Left cardiac atrium (tissue), 4 donors: ENCODE results near the gene MCUR1. TPM values are rescaled to one million over a fixed set of nuclear protein-coding genes. Genes with fewer than 3 reads are reported as not detected.

Source experiments
- ATAC-seq, 2 donors: fragments of 200-7000 bp; cut with Tn5 transposase; one replicate each; pipeline ENCODE4 v1.9.1; 2020; ENCODE audit warnings: mild to moderate bottlenecking in 2 of 2, moderate library complexity in 2 of 2
- DNase-seq: peaks from one replicate; pipeline ENCODE4 v3.0.0-alpha.2; 2020
- intact Hi-C, 2 donors: fragments of 100-400 bp; cut with DNase I; formaldehyde crosslinking; loops; one replicate each; pipeline versions ENCODE4 v1.14.1 to v1.15.1; 2022 to 2023
- total RNA-seq, 2 donors: library from RNA; stranded (reverse); fragmentation: NEBNext Ultra II Directional; extraction: Animal tissue kit (Norgen Biotek cat#: 25700); gene quantifications; one replicate each; pipeline ENCODE4 v1.2.1, GENCODE V29; 2021
- donor health status: DM: no; HTN: yes; CAD: no.
- donor health status: DM: no; HTN: yes; CAD: no; lungs with severe emphysema.
- donor health status: DM: yes; HTN: yes; CAD: no.
- donor health status: Dilated cardiomyopathy.

Gene MCUR1
- total RNA-seq, 2 donors from 2014 or later, result 21.1 to 25.9 TPM

DNA sequence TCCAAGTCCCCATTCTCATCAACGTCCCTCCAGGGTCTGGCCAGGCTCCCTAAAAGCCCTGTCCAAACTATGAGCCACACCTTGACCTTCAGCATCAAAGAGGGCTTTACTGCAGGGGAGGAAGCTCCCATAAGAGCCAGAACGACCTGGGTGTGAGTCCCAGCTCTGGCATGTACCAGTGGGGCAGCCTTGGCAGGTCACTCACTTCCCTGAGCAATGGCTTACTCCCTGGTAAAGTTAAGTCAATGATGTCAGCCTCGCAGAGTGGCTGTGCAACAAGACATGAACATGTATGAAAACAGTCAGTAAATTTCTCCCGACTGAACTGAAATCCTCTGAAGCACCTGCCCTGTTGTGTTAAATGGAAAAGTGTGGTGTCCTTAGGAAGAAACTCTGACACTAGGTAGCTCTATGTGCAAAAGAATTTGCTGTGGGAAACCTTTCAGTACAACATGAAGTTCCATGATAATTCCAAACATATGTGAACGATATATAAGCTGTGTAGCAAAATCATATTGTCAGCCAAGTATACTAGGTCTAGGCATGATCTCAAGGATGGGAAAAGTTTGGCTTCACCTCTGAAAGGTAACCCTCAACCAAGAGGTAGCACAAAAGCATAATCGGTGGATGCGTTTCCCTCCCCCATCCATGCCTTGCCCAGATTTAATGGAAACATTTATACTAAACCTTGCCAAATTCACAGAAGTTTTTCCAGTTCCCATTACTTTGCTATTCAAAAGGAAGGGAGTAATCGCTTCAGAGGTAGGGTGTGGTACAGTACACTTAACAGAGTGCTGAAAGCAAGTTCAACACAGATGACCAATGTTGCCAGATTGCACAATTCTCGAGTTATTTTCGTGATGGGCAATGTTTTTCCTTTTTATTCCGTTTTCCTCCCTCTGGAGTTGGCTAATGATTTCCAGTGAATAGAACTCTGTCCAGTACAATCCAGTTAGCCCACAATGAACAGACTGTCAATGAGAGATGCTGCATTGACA is 53.8 kb downstream of the MCUR1 start:
- DNase-seq, result no peak
- ATAC-seq, result peak; percentile 82 to 95
- intact Hi-C loops, result loop anchor here in 1 of 2 donors (10.0 kb wide), 1 partner anchor 136 kb away; no protein-coding TSS in a partner anchor

DNA sequence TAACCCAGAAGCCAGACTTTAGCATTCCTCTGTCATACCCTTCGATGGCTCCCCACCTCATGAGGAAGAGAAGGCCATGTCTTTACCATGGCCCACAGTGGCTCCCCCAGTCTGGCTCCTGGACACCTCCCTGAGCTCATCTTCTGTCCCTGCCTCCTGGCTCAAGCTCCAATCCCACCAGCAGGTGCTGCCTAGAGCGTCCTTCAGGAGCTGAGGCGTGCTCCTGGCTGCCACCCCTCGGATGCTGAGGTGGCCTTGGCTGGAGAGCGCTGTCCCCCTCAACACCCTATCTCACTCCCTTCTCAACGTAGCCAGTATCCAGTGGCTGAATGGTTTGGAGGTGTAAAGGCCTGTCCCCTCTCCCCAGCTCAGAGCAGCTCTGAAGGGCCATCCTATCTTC is 55.3 kb downstream of the MCUR1 start:
- intact Hi-C loops, result no loop called here
- no peak for DNase-seq

DNA sequence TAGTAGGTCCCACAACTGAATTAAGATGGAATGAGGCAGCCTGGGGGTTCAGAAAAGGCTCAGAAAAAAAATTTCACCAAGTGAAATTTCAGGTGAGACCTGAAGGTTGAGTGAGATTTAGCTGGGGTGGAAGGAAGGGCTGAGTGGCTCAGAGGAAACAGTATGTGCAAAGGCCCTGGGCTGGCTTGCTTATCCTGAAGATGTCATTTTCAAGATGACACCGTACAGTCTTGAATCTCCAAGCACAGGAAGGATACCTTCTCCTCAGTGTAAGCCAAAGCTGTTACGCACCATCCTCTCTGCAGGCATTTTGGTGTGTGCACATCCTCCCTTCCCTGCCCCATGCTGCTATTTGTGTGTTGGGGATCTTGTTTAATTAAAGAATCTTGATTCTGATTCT is 59.7 kb downstream of the MCUR1 start:
- intact Hi-C loops, result no loop called here
- no peak for ATAC-seq
- no peak for DNase-seq

More for the DNA sequence above, 55.3 kb downstream of the MCUR1 start:
- ATAC-seq, result no peak

DNA sequence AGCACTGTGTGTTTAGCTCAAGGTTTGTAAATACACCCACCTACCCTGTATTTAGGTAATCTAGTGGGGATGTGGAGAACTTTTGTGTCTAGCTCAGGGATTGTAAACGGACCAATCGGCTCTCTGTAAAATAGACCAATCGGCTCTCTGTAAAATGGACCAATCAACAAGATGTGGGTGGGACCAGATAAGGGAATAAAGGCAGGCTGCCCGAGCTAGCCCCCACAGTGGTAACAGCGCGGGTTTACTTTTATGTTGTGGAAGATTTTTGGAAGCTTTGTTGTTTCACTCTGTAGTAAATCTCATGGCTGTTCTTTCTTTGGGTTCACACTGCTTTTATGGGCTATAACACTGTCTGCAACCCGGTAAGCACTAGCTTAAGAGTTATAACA is 70.6 kb downstream of the MCUR1 start:
- DNase-seq (no peak), ATAC-seq (no peak)
- intact Hi-C loops, result no loop called here

DNA sequence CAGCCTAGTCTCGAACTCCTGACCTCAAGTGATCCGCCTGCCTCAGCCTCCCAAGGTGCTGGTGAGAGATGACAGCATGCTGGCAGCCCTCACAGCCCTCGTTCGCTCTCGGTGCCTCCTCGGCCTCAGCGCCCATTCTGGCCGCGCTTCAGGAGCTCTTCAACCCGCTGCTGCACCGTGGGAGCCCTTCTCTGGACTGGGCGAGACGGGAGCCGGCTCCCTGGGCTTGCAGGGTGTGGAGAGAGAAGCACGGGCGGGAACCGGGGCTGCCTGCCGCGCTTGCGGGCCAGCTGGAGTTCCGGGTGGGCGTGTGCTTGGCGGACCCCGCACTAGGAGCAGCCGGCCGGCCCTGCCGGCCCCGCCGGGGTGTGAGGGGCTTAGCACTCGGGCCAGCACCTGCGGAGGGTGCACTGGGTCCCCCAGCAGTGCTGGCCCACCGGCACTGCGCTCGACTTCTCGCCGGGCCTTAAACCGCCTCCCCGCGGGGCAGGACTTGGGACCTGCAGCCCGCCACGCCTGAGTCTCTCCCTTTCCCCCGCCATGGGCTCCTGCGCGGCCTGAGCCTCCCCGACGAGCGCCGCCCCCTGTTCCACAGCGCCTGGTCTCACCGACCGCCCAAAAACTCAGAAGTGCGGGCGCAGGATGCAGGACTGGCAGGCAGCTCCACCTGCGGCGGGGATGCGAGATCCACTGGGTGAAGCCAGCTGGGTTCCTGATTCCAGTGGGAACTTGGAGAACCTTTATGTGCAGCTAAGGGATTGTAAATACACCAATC is 71.2 kb downstream of the MCUR1 start:
- no peak for DNase-seq
- ATAC-seq, result peak in 1 of 2 donors; percentile 41
- intact Hi-C loops, result no loop called here

DNA sequence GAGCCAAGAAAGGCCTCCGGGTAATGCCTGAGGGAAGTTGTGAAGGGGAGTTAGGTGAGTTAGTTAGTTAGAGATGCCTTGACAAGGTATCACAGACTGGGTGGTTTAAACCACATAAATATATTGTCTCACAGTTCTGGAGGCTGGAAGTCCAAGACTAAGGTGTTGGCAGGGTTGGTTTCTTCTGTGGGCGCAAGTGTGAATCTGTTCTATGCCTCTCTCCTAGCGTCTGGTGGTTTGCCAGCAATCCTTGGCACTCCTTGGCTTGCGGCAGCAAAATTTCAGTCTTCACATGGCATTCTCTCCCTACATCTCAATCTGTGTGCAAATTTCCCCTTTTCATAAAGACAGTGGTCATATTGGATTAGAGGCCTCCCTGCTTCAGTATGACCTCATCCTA is 73.0 kb downstream of the MCUR1 start:
- ATAC-seq, result no peak
- intact Hi-C loops, result no loop called here
- no peak for DNase-seq

Other genes with a start within 250 kb of the MCUR1 start
- 10 to 100 TPM; 24.3 to 37.6 TPM for gene SIRT5, start 240.0 kb downstream of the MCUR1 start, total RNA-seq
- 10 to 100 TPM; 41.4 to 50.5 TPM for gene NOL7, start 199.2 kb downstream of the MCUR1 start, total RNA-seq
- 10 to 100 TPM; 27.3 to 33.1 TPM for gene RANBP9, start 102.7 kb downstream of the MCUR1 start, total RNA-seq
- under 1 TPM; 0.21 to 0.81 TPM for gene RNF182, start 110.4 kb upstream of the MCUR1 start, total RNA-seq